ENCODE data around the gene CHD9. TPM values are rescaled to one million over a fixed set of nuclear protein-coding genes. Genes with fewer than 3 reads are reported as not detected.

CHD9 gene
- total RNA-seq, 1 experiment from 2014 or later: 18.9 TPM

DNA sequence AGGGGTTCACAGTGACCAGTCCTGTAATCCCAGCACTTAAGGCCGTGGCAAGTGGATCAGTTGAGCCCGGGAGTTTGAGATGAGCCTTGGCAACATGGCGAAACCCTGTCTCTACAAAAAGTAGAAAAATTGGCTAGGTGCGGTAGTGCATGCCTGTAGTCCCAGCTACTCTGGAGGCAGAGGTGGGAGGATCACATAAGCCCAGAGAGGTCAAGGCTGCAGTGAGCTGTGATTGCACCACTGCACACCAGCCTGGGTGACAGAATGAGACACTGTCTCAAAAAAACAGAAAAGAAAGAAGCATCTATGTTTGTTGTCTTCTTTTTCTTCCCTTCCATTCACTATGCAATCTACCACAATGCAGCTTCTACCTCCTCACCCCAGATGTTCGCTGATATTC is 227.5 kb downstream of the CHD9 start:
- Histone ChIP-seq H3K9me3 (ENCODE audit: control insufficient read depth in 1 of 2, insufficient read depth in 1 of 2, low read depth in 1 of 2, low read length in 2 of 2) (no peaks in the 10 kb centered on the region), H3K4me2 (ENCODE audit: low read length) (no peak overlapping the region), H2AFZ (ENCODE audit: low read depth, low read length, poor library complexity, severe bottlenecking) (no peak overlapping the region), H3K79me2 (ENCODE audit: insufficient read depth, low read length) (no peaks in the 10 kb centered on the region), H3K4me3 (replicated peaks in 1 of 2; ENCODE audit: low read depth in 1 of 2, low read length in 2 of 2) (no peak overlapping the region), H3K27ac (ENCODE audit: low read depth, low read length) (no peak overlapping the region), H3K9me2 (ENCODE audit: insufficient read depth) (no peaks in the 10 kb centered on the region), H3K4me1 (ENCODE audit: control insufficient read depth in 1 of 2, insufficient read depth in 2 of 2, low read length in 2 of 2) (no peaks in the 10 kb centered on the region), H4K20me1 (ENCODE audit: insufficient read depth) (no peaks in the 10 kb centered on the region), H3K36me3 (ENCODE audit: control insufficient read depth in 1 of 2, insufficient read depth in 2 of 2, low read length in 2 of 2) (peaks cover 0 to under 1% of the 10 kb centered on the region in 2 experiments; a peak in 1 of 4 replicates), H3K9ac (ENCODE audit: low read length) (no peak overlapping the region), H3K27me3 (ENCODE audit: insufficient read depth, low read length) (no peaks in the 10 kb centered on the region)
- ATAC-seq (no peak), DNase-seq (ENCODE audit: low read depth, low spot score) (no peak)
- intact Hi-C loops (cut with micrococcal nuclease): loop anchor here (10.0 kb wide), 1 partner anchor 308 kb away; no protein-coding TSS in a partner anchor
- no TSS peak for BruUV-seq (replicated peaks)
- TF ChIP-seq SIN3A (IDR thresholded peaks at IDR 0.05; ENCODE audit: low read depth) (no peak), CEBPB (IDR thresholded peaks at IDR 0.05; ENCODE audit: low read depth) (no peak)
- TF ChIP-seq, protein P1, sequence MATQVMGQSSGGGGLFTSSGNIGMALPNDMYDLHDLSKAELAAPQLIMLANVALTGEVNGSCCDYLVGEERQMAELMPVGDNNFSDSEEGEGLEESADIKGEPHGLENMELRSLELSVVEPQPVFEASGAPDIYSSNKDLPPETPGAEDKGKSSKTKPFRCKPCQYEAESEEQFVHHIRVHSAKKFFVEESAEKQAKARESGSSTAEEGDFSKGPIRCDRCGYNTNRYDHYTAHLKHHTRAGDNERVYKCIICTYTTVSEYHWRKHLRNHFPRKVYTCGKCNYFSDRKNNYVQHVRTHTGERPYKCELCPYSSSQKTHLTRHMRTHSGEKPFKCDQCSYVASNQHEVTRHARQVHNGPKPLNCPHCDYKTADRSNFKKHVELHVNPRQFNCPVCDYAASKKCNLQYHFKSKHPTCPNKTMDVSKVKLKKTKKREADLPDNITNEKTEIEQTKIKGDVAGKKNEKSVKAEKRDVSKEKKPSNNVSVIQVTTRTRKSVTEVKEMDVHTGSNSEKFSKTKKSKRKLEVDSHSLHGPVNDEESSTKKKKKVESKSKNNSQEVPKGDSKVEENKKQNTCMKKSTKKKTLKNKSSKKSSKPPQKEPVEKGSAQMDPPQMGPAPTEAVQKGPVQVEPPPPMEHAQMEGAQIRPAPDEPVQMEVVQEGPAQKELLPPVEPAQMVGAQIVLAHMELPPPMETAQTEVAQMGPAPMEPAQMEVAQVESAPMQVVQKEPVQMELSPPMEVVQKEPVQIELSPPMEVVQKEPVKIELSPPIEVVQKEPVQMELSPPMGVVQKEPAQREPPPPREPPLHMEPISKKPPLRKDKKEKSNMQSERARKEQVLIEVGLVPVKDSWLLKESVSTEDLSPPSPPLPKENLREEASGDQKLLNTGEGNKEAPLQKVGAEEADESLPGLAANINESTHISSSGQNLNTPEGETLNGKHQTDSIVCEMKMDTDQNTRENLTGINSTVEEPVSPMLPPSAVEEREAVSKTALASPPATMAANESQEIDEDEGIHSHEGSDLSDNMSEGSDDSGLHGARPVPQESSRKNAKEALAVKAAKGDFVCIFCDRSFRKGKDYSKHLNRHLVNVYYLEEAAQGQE (IDR thresholded peaks at IDR 0.05; ENCODE audit: low read depth): no peak
- TF ChIP-seq, protein P2, sequence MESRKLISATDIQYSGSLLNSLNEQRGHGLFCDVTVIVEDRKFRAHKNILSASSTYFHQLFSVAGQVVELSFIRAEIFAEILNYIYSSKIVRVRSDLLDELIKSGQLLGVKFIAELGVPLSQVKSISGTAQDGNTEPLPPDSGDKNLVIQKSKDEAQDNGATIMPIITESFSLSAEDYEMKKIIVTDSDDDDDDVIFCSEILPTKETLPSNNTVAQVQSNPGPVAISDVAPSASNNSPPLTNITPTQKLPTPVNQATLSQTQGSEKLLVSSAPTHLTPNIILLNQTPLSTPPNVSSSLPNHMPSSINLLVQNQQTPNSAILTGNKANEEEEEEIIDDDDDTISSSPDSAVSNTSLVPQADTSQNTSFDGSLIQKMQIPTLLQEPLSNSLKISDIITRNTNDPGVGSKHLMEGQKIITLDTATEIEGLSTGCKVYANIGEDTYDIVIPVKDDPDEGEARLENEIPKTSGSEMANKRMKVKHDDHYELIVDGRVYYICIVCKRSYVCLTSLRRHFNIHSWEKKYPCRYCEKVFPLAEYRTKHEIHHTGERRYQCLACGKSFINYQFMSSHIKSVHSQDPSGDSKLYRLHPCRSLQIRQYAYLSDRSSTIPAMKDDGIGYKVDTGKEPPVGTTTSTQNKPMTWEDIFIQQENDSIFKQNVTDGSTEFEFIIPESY (IDR thresholded peaks at IDR 0.05; ENCODE audit: extremely low read depth, insufficient replicate concordance, low read length): no peak
- TF ChIP-seq, protein P3, sequence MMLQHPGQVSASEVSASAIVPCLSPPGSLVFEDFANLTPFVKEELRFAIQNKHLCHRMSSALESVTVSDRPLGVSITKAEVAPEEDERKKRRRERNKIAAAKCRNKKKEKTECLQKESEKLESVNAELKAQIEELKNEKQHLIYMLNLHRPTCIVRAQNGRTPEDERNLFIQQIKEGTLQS (IDR thresholded peaks at IDR 0.05): no peak
- ChIA-PET POLR2A (no interaction called here), CTCF (interaction anchor here (1.3 kb wide), 1 partner anchor 9 kb away, joined by 4 read pairs; no protein-coding TSS in a partner anchor), RAD21 (ENCODE audit: low non-redundant PET in 1 of 2, low total read pairs in 2 of 2, uncharacterized antibody in 2 of 2, unreplicated experiment in 2 of 2) (no interaction called here)

Data from HCT116 (cell line).